ENCODE results near the gene PEX10. TPM values are rescaled to one million over a fixed set of nuclear protein-coding genes. Genes with fewer than 3 reads are reported as not detected.

The PEX10 gene
- total and polyA plus RNA-seq, 2 experiments from 2014 or later, result 24.7 to 25.5 TPM

GRCh38 chr1:2425892-2426291 lies 13.5 kb upstream of the PEX10 start:
- no peak for DNase-seq (ENCODE audit: low spot score)
- no peaks in the 10 kb centered on the region for H3K27me3 ChIP-seq
- 90% methylated on average over 11 of the region's 11 CpGs for WGBS (ENCODE audit: low lambda C conversion rate, missing lambda C conversion rate)
- no peaks in the 10 kb centered on the region for H3K9me3 ChIP-seq (ENCODE audit: low read depth)
- no peak overlapping the region for H3K4me2 ChIP-seq
- no peak overlapping the region for H2AFZ ChIP-seq
- TF ChIP-seq EZH2 (IDR thresholded peaks at IDR 0.05; ENCODE audit: borderline replicate concordance), result no peak
- no peak for TF ChIP-seq EZH2phosphoT487 (IDR thresholded peaks at IDR 0.05; ENCODE audit: low read depth, severe bottlenecking, unreplicated experiment)
- TF ChIP-seq CTCF (IDR thresholded peaks at IDR 0.05; ENCODE audit: poor library complexity), result no peak
- H3K4me1 ChIP-seq (ENCODE audit: insufficient read depth), result no peaks in the 10 kb centered on the region
- H3K36me3 ChIP-seq (replicated peaks; ENCODE audit: insufficient read depth, low read depth), result no peaks in the 10 kb centered on the region
- H3K79me2 ChIP-seq, result no peaks in the 10 kb centered on the region
- no peak overlapping the region for H3K4me3 ChIP-seq
- no peaks in the 10 kb centered on the region for H4K20me1 ChIP-seq (ENCODE audit: insufficient read depth, poor library complexity, severe bottlenecking)
- no peak overlapping the region for H3K27ac ChIP-seq
- no peaks in the 10 kb centered on the region for H3K9me2 ChIP-seq (replicated peaks; ENCODE audit: insufficient read depth)

GRCh38 chr1:2422523-2422922 lies 10.2 kb upstream of the PEX10 start:
- TF ChIP-seq EZH2 (IDR thresholded peaks at IDR 0.05; ENCODE audit: borderline replicate concordance) (no peak), CTCF (IDR thresholded peaks at IDR 0.05; ENCODE audit: poor library complexity) (no peak), EZH2phosphoT487 (IDR thresholded peaks at IDR 0.05; ENCODE audit: low read depth, severe bottlenecking, unreplicated experiment) (no peak)
- no peaks in the 10 kb centered on the region for H3K9me3 ChIP-seq (ENCODE audit: low read depth)
- H3K4me1 ChIP-seq (ENCODE audit: insufficient read depth), result no peaks in the 10 kb centered on the region
- H4K20me1 ChIP-seq (ENCODE audit: insufficient read depth, poor library complexity, severe bottlenecking), result no peaks in the 10 kb centered on the region
- no peaks in the 10 kb centered on the region for H3K36me3 ChIP-seq (replicated peaks; ENCODE audit: insufficient read depth, low read depth)
- H3K79me2 ChIP-seq, result no peaks in the 10 kb centered on the region
- H3K4me3 ChIP-seq, result no peak overlapping the region
- no peak overlapping the region for H3K27ac ChIP-seq
- peaks cover 4% of the 10 kb centered on the region for H3K27me3 ChIP-seq
- H3K9me2 ChIP-seq (replicated peaks; ENCODE audit: insufficient read depth), result no peaks in the 10 kb centered on the region
- no peak overlapping the region for H2AFZ ChIP-seq
- WGBS (ENCODE audit: low lambda C conversion rate, missing lambda C conversion rate), result 93% methylated on average over 4 of the region's 4 CpGs
- no peak overlapping the region for H3K4me2 ChIP-seq
- no peak for DNase-seq (ENCODE audit: low spot score)

GRCh38 chr1:2419416-2419815 lies 7.1 kb upstream of the PEX10 start:
- 89% methylated on average over 16 of the region's 16 CpGs for WGBS (ENCODE audit: low lambda C conversion rate, missing lambda C conversion rate)
- Histone ChIP-seq H4K20me1 (ENCODE audit: insufficient read depth, poor library complexity, severe bottlenecking) (no peaks in the 10 kb centered on the region), H3K4me1 (ENCODE audit: insufficient read depth) (peaks cover 9% of the 10 kb centered on the region), H3K9me2 (replicated peaks; ENCODE audit: insufficient read depth) (no peaks in the 10 kb centered on the region), H3K4me3 (no peak overlapping the region), H2AFZ (no peak overlapping the region), H3K27ac (no peak overlapping the region), H3K4me2 (no peak overlapping the region), H3K27me3 (peaks cover 4% of the 10 kb centered on the region), H3K36me3 (replicated peaks; ENCODE audit: insufficient read depth, low read depth) (no peaks in the 10 kb centered on the region), H3K9me3 (ENCODE audit: low read depth) (no peaks in the 10 kb centered on the region), H3K79me2 (no peaks in the 10 kb centered on the region)
- no peak for DNase-seq (ENCODE audit: low spot score)
- TF ChIP-seq CTCF (IDR thresholded peaks at IDR 0.05; ENCODE audit: poor library complexity), result no peak
- TF ChIP-seq EZH2 (IDR thresholded peaks at IDR 0.05; ENCODE audit: borderline replicate concordance), result no peak
- TF ChIP-seq EZH2phosphoT487 (IDR thresholded peaks at IDR 0.05; ENCODE audit: low read depth, severe bottlenecking, unreplicated experiment), result no peak

Measured in hepatocyte (in vitro differentiated cells).